H1 (cell line): ENCODE data around the gene STXBP6. TPM values are rescaled to one million over a fixed set of nuclear protein-coding genes. Genes with fewer than 3 reads are reported as not detected.

Source experiments
- CTCF ChIA-PET: fragments of 300-600 bp; sonication (Branson Sonifier 250); formaldehyde crosslinking; loops from one replicate; lab custom pipeline; 2021; ENCODE audit not compliant: partially characterized antibody; lab: Charles Lee
- POLR2A ChIA-PET: fragments of 300-600 bp; sonication (Branson Sonifier 250); formaldehyde crosslinking; loops from one replicate; lab custom pipeline; 2021; ENCODE audit warnings: inconsistent platforms; ENCODE audit not compliant: partially characterized antibody; lab: Charles Lee
- DNase-seq, 2 experiments: peaks; one replicate each; pipeline versions ENCODE4 v3.0.0 to v3.0.0-alpha.2; 2010 to 2022; ENCODE audit warnings: low spot score in 2 of 2, low read depth in 1 of 2, mixed read lengths in 1 of 2
- FAIRE-seq: peaks from 2 replicates; lab custom pipeline; 2011; peaks lifted over from hg19 to GRCh38; lab: Jason Lieb, UNC
- H2AFZ ChIP-seq: 2 replicates; pipeline ENCODE4 v1.8.1; 2012; ENCODE audit warnings: low read length, inconsistent platforms
- H2AK5ac ChIP-seq: 2 replicates; pipeline ENCODE4 v1.6.1; 2013; ENCODE audit warnings: low read depth, low read length
- H2BK120ac ChIP-seq: replicated peaks from 2 replicates; pipeline ENCODE3; 2013; ENCODE audit warnings: low read depth, low read length, inconsistent platforms
- H2BK12ac ChIP-seq: 2 replicates; pipeline ENCODE4 v1.6.1; 2013; ENCODE audit warnings: low read depth, low read length
- H2BK15ac ChIP-seq: 2 replicates; pipeline ENCODE4 v1.6.1; 2013; ENCODE audit warnings: low read length
- H2BK20ac ChIP-seq: 2 replicates; pipeline ENCODE4 v1.6.1; 2013; ENCODE audit warnings: low read length
- H2BK5ac ChIP-seq: 2 replicates; pipeline ENCODE4 v1.6.1; 2013; ENCODE audit warnings: low read depth, low read length
- H3K14ac ChIP-seq: 2 replicates; pipeline ENCODE4 v1.6.1; 2013; ENCODE audit warnings: inconsistent platforms; ENCODE audit not compliant: insufficient read length
- H3K18ac ChIP-seq: 2 replicates; pipeline ENCODE4 v1.6.1; 2013; ENCODE audit warnings: low read length; ENCODE audit errors: extremely low read depth
- H3K23ac ChIP-seq: 2 replicates; pipeline ENCODE4 v1.6.1; 2013; ENCODE audit warnings: inconsistent platforms; ENCODE audit not compliant: insufficient read length
- H3K23me2 ChIP-seq: 2 replicates; pipeline ENCODE4 v1.6.1; 2013; ENCODE audit warnings: low read depth, low read length
- H3K27ac ChIP-seq: 2 replicates; pipeline ENCODE4 v1.6.1; 2011; ENCODE audit warnings: low read depth, low read length, inconsistent platforms
- H3K27me3 ChIP-seq, 4 experiments: replicated peaks in 1 of 4; 1 replicate in 1 of 4; 2 replicates in 3 of 4; pipeline versions ENCODE4 v1.6.1 to v1.8.1; 2011 to 2013; ENCODE audit warnings: low read length in 3 of 4, mild to moderate bottlenecking in 3 of 4, inconsistent platforms in 2 of 4, mixed read lengths in 2 of 4, moderate library complexity in 1 of 4; ENCODE audit not compliant: control insufficient read depth in 3 of 4, insufficient read depth in 3 of 4; ENCODE audit errors: extremely low read depth in 1 of 4
- H3K36me3 ChIP-seq, 4 experiments: 2 replicates each; pipeline versions ENCODE4 v1.6.1 to v1.8.1; 2011 to 2013; ENCODE audit warnings: mild to moderate bottlenecking in 4 of 4, low read length in 3 of 4, moderate library complexity in 2 of 4, control low read depth in 1 of 4, inconsistent platforms in 1 of 4; ENCODE audit not compliant: insufficient read depth in 4 of 4, control insufficient read depth in 2 of 4
- H3K4ac ChIP-seq: replicated peaks from 2 replicates; pipeline ENCODE3; 2013; ENCODE audit warnings: low read length, low read depth, mixed read lengths, inconsistent platforms; ENCODE audit not compliant: insufficient read length
- H3K4me1 ChIP-seq, 4 experiments: replicated peaks in 1 of 4; 1 replicate in 1 of 4; 2 replicates in 3 of 4; pipeline versions ENCODE4 v1.6.1 to v1.8.1; 2011 to 2013; ENCODE audit warnings: low read length in 3 of 4, inconsistent platforms in 2 of 4, mixed read lengths in 1 of 4; ENCODE audit not compliant: insufficient read depth in 4 of 4, control insufficient read depth in 3 of 4
- H3K4me2 ChIP-seq, 2 experiments: 2 replicates each; pipeline versions ENCODE4 v1.6.1 to v1.8.1; 2011 to 2013; ENCODE audit warnings: low read depth in 2 of 2, low read length in 2 of 2, control low read depth in 1 of 2, inconsistent platforms in 1 of 2, mild to moderate bottlenecking in 1 of 2; ENCODE audit not compliant: insufficient read depth in 1 of 2
- H3K4me3 ChIP-seq, 4 experiments: fragments of 200-600, 300-600 bp in 1 of 4; sonication (generic), shearing (Covaris generic), sonication (Bioruptor Twin) in 1 of 4; 2 replicates each; pipeline versions ENCODE4 v1.5.1 to v1.8.1; 2011 to 2016; ENCODE audit warnings: low read length in 4 of 4, low read depth in 3 of 4, control low read depth in 2 of 4, inconsistent platforms in 2 of 4, mild to moderate bottlenecking in 2 of 4, mixed read lengths in 1 of 4, moderate library complexity in 1 of 4; ENCODE audit not compliant: insufficient read depth in 2 of 4; ENCODE audit errors: extremely low read depth in 1 of 4
- H3K56ac ChIP-seq: replicated peaks from 2 replicates; pipeline ENCODE3; 2013; ENCODE audit warnings: low read depth, mild to moderate bottlenecking, mixed read lengths, low read length, inconsistent platforms; ENCODE audit not compliant: insufficient read length
- H3K79me1 ChIP-seq: 2 replicates; pipeline ENCODE4 v1.6.1; 2013; ENCODE audit warnings: low read depth, low read length, control low read depth
- H3K79me2 ChIP-seq, 2 experiments: 2 replicates each; pipeline versions ENCODE4 v1.6.1 to v1.8.1; 2012 to 2013; ENCODE audit warnings: low read length in 2 of 2, mild to moderate bottlenecking in 2 of 2, inconsistent platforms in 1 of 2; ENCODE audit not compliant: insufficient read depth in 2 of 2, control insufficient read depth in 1 of 2
- H3K9ac ChIP-seq, 4 experiments: replicated peaks in 1 of 4; 1 replicate in 1 of 4; 2 replicates in 3 of 4; pipeline versions ENCODE4 v1.6.1 to v1.8.1; 2011 to 2013; ENCODE audit warnings: low read depth in 3 of 4, low read length in 3 of 4, control low read depth in 2 of 4, mild to moderate bottlenecking in 2 of 4, moderate library complexity in 2 of 4, inconsistent platforms in 1 of 4; ENCODE audit errors: extremely low read depth in 1 of 4
- H3K9me3 ChIP-seq, 2 experiments: 2 replicates each; pipeline versions ENCODE4 v1.6.1 to v1.8.1; 2012 to 2013; ENCODE audit warnings: mild to moderate bottlenecking in 2 of 2, moderate library complexity in 2 of 2, control low read depth in 1 of 2, inconsistent platforms in 1 of 2, low read depth in 1 of 2, low read length in 1 of 2, mixed read lengths in 1 of 2; ENCODE audit not compliant: insufficient read depth in 2 of 2
- H4K20me1 ChIP-seq, 2 experiments: replicated peaks in 1 of 2; 2 replicates each; pipeline versions ENCODE3 to v1.8.1; 2011 to 2013; ENCODE audit warnings: inconsistent platforms in 2 of 2, low read length in 2 of 2, mild to moderate bottlenecking in 1 of 2; ENCODE audit not compliant: insufficient read depth in 2 of 2, control insufficient read depth in 1 of 2
- H4K5ac ChIP-seq: 2 replicates; pipeline ENCODE4 v1.6.1; 2013; ENCODE audit warnings: low read length, low read depth, mixed read lengths, inconsistent platforms; ENCODE audit not compliant: insufficient read length
- H4K8ac ChIP-seq: 2 replicates; pipeline ENCODE4 v1.8.0; 2013; ENCODE audit warnings: mild to moderate bottlenecking, moderate library complexity, low read length, inconsistent platforms; ENCODE audit not compliant: insufficient read depth; ENCODE audit errors: extremely low read depth
- H4K91ac ChIP-seq: replicated peaks from 2 replicates; pipeline ENCODE3; 2013; ENCODE audit warnings: low read length, mixed read lengths, inconsistent platforms; ENCODE audit not compliant: insufficient read length
- TCF12 ChIP-seq: IDR thresholded peaks from 2 replicates; pipeline ENCODE4 v1.6.1; 2011; ENCODE audit warnings: low read depth, mild to moderate bottlenecking, low read length
- WGBS, 2 experiments: shearing (Covaris generic) in 1 of 2; methylation state at CpG; one replicate each; pipeline versions ENCODE4 v1.1.6 to v1.1.7; 2013 to 2015; ENCODE audit warnings: low lambda C conversion rate in 2 of 2, mixed read lengths in 2 of 2, inconsistent platforms in 1 of 2, low coverage in 1 of 2, missing lambda C conversion rate in 1 of 2; ENCODE audit not compliant: insufficient replicate concordance in 2 of 2, insufficient coverage in 1 of 2, insufficient read length in 1 of 2; ENCODE audit errors: extremely low coverage in 1 of 2, missing lambda C conversion rate in 1 of 2; 5-methylcytosine and 5-hydroxymethylcytosine counted together
- polyA plus RNA-seq, 7 experiments: library from polyadenylated mRNA; depleted of rRNA in 3 of 7; stranded (reverse) in 5 of 7; unstranded in 2 of 7; fragments of >200 nt in 5 of 7; fragments of 200-250 nt in 2 of 7; gene quantifications; 1 replicate in 5 of 7; 2 replicates in 1 of 7; 4 replicates in 1 of 7; pipeline versions ENCODE4 v1.2.1 to v1.2.3, GENCODE V29; 2011 to 2013; ENCODE audit warnings: missing spikeins in 2 of 7, mixed read lengths in 2 of 7
- total RNA-seq: library from RNA; stranded (reverse); fragmentation: NEBNext Ultra II Directional; extraction: Animal tissue kit (Norgen Biotek cat#: 25700); gene quantifications from 2 replicates; pipeline ENCODE4 v1.2.1, GENCODE V29; 2021

Gene STXBP6
- total and polyA plus RNA-seq, 2 of the 8 experiments (the other 6 are each of a cell fraction or from before 2014, with no cell fraction given): 9.4 to 18.1 TPM

DNA sequence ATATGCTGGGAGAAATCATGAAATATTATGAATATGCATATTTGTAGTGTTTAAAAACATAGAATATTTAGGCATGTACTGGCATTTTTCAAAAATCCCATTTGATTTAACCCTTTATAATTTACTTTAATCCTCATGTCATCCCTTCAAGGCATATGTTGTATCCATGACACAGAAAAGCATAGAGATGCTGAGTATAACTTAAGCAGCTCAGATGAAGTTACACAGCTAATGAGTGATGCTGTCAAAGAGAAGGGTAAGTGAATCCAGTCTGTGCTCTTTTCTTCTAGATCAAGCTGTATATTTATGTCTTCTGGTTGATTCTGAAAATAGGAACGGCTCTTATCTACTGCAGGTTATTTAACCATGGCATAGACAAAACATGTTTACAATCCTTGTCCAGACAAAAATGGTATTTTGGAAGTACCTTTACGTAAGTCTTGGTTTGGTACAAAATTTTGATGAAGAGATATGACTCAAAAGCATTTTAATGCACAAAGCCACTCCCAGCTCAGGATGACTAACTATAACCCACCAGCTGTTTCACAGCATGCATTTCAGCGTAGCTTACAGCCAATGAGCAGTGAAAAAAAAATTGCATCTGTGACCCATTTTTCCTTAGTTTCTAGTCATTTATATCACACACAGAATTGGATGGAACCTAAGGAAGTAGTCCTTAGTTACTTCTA, 201.7 kb downstream of the STXBP6 start:
- no peak overlapping the region for H2BK5ac ChIP-seq
- H4K20me1 ChIP-seq: no peaks in the 10 kb centered on the region
- no peak overlapping the region for H2AFZ ChIP-seq
- no peak overlapping the region for H2BK15ac ChIP-seq
- no peak overlapping the region for H2BK12ac ChIP-seq
- H3K9me3 ChIP-seq: no peaks in the 10 kb centered on the region
- H3K4me1 ChIP-seq: peaks cover 0 to 14% (median 8%) of the 10 kb centered on the region in 4 experiments; a peak in 5 of 7 replicates
- no peak overlapping the region for H2AK5ac ChIP-seq
- no peak overlapping the region for H3K56ac ChIP-seq
- H3K79me1 ChIP-seq: no peaks in the 10 kb centered on the region
- no peak overlapping the region for H3K4me3 ChIP-seq
- no peak overlapping the region for H3K4ac ChIP-seq
- ChIA-PET CTCF (interaction anchor here (1.1 kb wide), 1 partner anchor 194 kb away, joined by 4 read pairs; no protein-coding TSS in a partner anchor), POLR2A (no interaction called here)
- no peak overlapping the region for H4K5ac ChIP-seq
- H4K8ac ChIP-seq: no peak overlapping the region
- H3K27ac ChIP-seq: no peak overlapping the region
- H2BK20ac ChIP-seq: no peak overlapping the region
- H4K91ac ChIP-seq: no peak overlapping the region
- no peaks in the 10 kb centered on the region for H3K36me3 ChIP-seq
- WGBS, 2 experiments: 89% methylated on average over 3 of the region's 3 CpGs; no CpG with 5 or more reads in 1 of the 2 experiments
- no peak overlapping the region for H3K14ac ChIP-seq
- no peak for DNase-seq
- TF ChIP-seq TCF12: no peak
- H3K27me3 ChIP-seq: no peaks in the 10 kb centered on the region
- H3K23ac ChIP-seq: no peak overlapping the region
- no peaks in the 10 kb centered on the region for H3K79me2 ChIP-seq
- no peak overlapping the region for H3K9ac ChIP-seq
- no peak overlapping the region for H3K4me2 ChIP-seq
- H3K18ac ChIP-seq: no peak overlapping the region
- no peak overlapping the region for H2BK120ac ChIP-seq
- no peaks in the 10 kb centered on the region for H3K23me2 ChIP-seq
- no peak for FAIRE-seq
